IPS-18a (cell line): ENCODE measurements around the gene OR1A1.
"Not testable (repeated sequence)": the region's sequence is repeated elsewhere in the genome, so short reads cannot be mapped to it uniquely, and the experiment has no call there.

Experiments used
- H3K27ac ChIP-seq: one replicate; pipeline ENCODE4 v1.5.1; 2013; ENCODE audit warnings: low read length
- H3K27me3 ChIP-seq: one replicate; pipeline ENCODE4 v1.6.1; 2013; ENCODE audit warnings: mild to moderate bottlenecking, low read length; ENCODE audit not compliant: control insufficient read depth, insufficient read depth
- H3K36me3 ChIP-seq: one replicate; pipeline ENCODE4 v1.6.1; 2013; ENCODE audit warnings: low read depth, low read length; ENCODE audit not compliant: control insufficient read depth
- H3K4me1 ChIP-seq: one replicate; pipeline ENCODE4 v1.6.1; 2013; ENCODE audit warnings: low read depth, low read length; ENCODE audit not compliant: control insufficient read depth
- H3K4me3 ChIP-seq: one replicate; pipeline ENCODE4 v1.5.1; 2013; ENCODE audit warnings: low read length
- H3K9ac ChIP-seq: one replicate; pipeline ENCODE4 v1.6.1; 2013; ENCODE audit warnings: mild to moderate bottlenecking, low read length, moderate library complexity
- H3K9me3 ChIP-seq: one replicate; pipeline ENCODE4 v1.6.1; 2013; ENCODE audit warnings: low read depth, low read length; ENCODE audit not compliant: control insufficient read depth

The OR1A1 gene

GRCh38 chr17:3207367-3207766, at the start of gene OR1A1:
TSS of gene OR1A1 (plus strand) at chr17:3207667. CDS start at chr17:3215621, 7,954 bp downstream.
- H3K27ac ChIP-seq: no peak within 1 kb of the TSS
- H3K9ac ChIP-seq: no peak within 1 kb of the TSS
- no peak within 1 kb of the TSS for H3K4me3 ChIP-seq
- no peaks in the 10 kb centered on the region for H3K9me3 ChIP-seq
- H3K36me3 ChIP-seq: no peaks in the 10 kb centered on the region
- H3K4me1 ChIP-seq: no peaks in the 10 kb centered on the region
- H3K27me3 ChIP-seq: no peaks in the 10 kb centered on the region

GRCh38 chr17:3167574-3167973, 39.9 kb upstream of the OR1A1 start:
- H3K27me3 ChIP-seq: no peaks in the 10 kb centered on the region
- peaks cover 12% of the 10 kb centered on the region for H3K9me3 ChIP-seq
- no peak overlapping the region for H3K27ac ChIP-seq
- H3K4me3 ChIP-seq: no peak overlapping the region
- no peaks in the 10 kb centered on the region for H3K4me1 ChIP-seq
- no peaks in the 10 kb centered on the region for H3K36me3 ChIP-seq
- no peak overlapping the region for H3K9ac ChIP-seq

- Histone ChIP-seq H3K4me1 (no peaks in the 10 kb centered on the region), H3K9me3 (no peaks in the 10 kb centered on the region), H3K36me3 (no peaks in the 10 kb centered on the region), H3K27ac (no peak overlapping the region), H3K4me3 (no peak overlapping the region), H3K27me3 (no peaks in the 10 kb centered on the region), H3K9ac (no peak overlapping the region)
Measured at GRCh38 chr17:3189961-3190360, 17.5 kb upstream of the OR1A1 start.

GRCh38 chr17:3197219-3197618, 10.2 kb upstream of the OR1A1 start, which contains the start of gene OR1A2:
TSS of gene OR1A2 (plus strand) at chr17:3197519. CDS start at chr17:3197519, 0 bp downstream.
- Histone ChIP-seq H3K9me3 (peaks cover 7% of the 10 kb centered on the region), H3K9ac (no peak within 1 kb of the TSS), H3K36me3 (no peaks in the 10 kb centered on the region), H3K4me1 (no peaks in the 10 kb centered on the region), H3K27me3 (no peaks in the 10 kb centered on the region), H3K27ac (no peak within 1 kb of the TSS), H3K4me3 (no peak within 1 kb of the TSS)

GRCh38 chr17:3208484-3208883, 1.0 kb downstream of the OR1A1 start:
- Histone ChIP-seq H3K27me3 (no peaks in the 10 kb centered on the region), H3K27ac (no peak overlapping the region), H3K9me3 (no peaks in the 10 kb centered on the region)

GRCh38 chr17:3213001-3213400, 5.5 kb downstream of the OR1A1 start:
- Histone ChIP-seq H3K4me3 (no peak overlapping the region), H3K9ac (no peak overlapping the region), H3K27me3 (no peaks in the 10 kb centered on the region), H3K27ac (no peak overlapping the region), H3K4me1 (no peaks in the 10 kb centered on the region), H3K9me3 (peaks cover 7% of the 10 kb centered on the region), H3K36me3 (no peaks in the 10 kb centered on the region)

More at GRCh38 chr17:3208484-3208883, 1.0 kb downstream of the OR1A1 start:
- no peak overlapping the region for H3K9ac ChIP-seq
- H3K36me3 ChIP-seq: no peaks in the 10 kb centered on the region
- no peaks in the 10 kb centered on the region for H3K4me1 ChIP-seq
- H3K4me3 ChIP-seq: no peak overlapping the region

- Histone ChIP-seq H3K9ac (no peak overlapping the region), H3K4me1 (no peaks in the 10 kb centered on the region), H3K27me3 (no peaks in the 10 kb centered on the region), H3K9me3 (peaks cover 7% of the 10 kb centered on the region), H3K4me3 (no peak overlapping the region), H3K27ac (no peak overlapping the region), H3K36me3 (no peaks in the 10 kb centered on the region)
Measured at GRCh38 chr17:3213587-3213986, 6.1 kb downstream of the OR1A1 start.

GRCh38 chr17:3219978-3220377, 12.5 kb downstream of the OR1A1 start:
- H3K27me3 ChIP-seq, H3K36me3 ChIP-seq, H3K27ac ChIP-seq, H3K9me3 ChIP-seq, H3K9ac ChIP-seq, H3K4me1 ChIP-seq, H3K4me3 ChIP-seq: not testable (repeated sequence)

- no peaks in the 10 kb centered on the region for H3K36me3 ChIP-seq
- H3K27ac ChIP-seq: no peak overlapping the region
- H3K9ac ChIP-seq: no peak overlapping the region
- H3K4me3 ChIP-seq: no peak overlapping the region
- no peaks in the 10 kb centered on the region for H3K4me1 ChIP-seq
- H3K9me3 ChIP-seq: peaks cover under 1% of the 10 kb centered on the region
- no peaks in the 10 kb centered on the region for H3K27me3 ChIP-seq
Measured at GRCh38 chr17:3221850-3222249, 14.4 kb downstream of the OR1A1 start.

GRCh38 chr17:3222505-3222904, 15.0 kb downstream of the OR1A1 start:
- Histone ChIP-seq H3K9me3 (no peaks in the 10 kb centered on the region), H3K27me3 (no peaks in the 10 kb centered on the region), H3K27ac (no peak overlapping the region), H3K36me3 (no peaks in the 10 kb centered on the region), H3K4me1 (no peaks in the 10 kb centered on the region), H3K9ac (no peak overlapping the region), H3K4me3 (no peak overlapping the region)

- not testable (repeated sequence) for H3K27ac ChIP-seq, H3K4me3 ChIP-seq, H3K4me1 ChIP-seq, H3K36me3 ChIP-seq, H3K27me3 ChIP-seq, H3K9ac ChIP-seq, H3K9me3 ChIP-seq
Measured at GRCh38 chr17:3224721-3225352, 17.4 kb downstream of the OR1A1 start.

GRCh38 chr17:3232300-3232699, 24.8 kb downstream of the OR1A1 start:
- not testable (repeated sequence) for H3K9me3 ChIP-seq, H3K4me1 ChIP-seq, H3K27me3 ChIP-seq, H3K27ac ChIP-seq, H3K4me3 ChIP-seq, H3K9ac ChIP-seq, H3K36me3 ChIP-seq
